ENCODE measurements around the gene IL17RE. TPM values are rescaled to one million over a fixed set of nuclear protein-coding genes. Genes with fewer than 3 reads are reported as not detected.
A peak's percentile ranks its signal among the peaks of the same experiment; 100 is the strongest.

The IL17RE gene
- total RNA-seq, 4 donors from 2014 or later: 3.7 to 8.1 (median 6.7) TPM

- Histone ChIP-seq H3K4me3 (replicated peaks in 1 of 3) (no peak overlapping the region), H3K36me3 (no peaks in the 10 kb centered on the region), H3K27me3 (no peaks in the 10 kb centered on the region), H3K9me3 (no peaks in the 10 kb centered on the region), H3K4me1 (peaks cover 19 to 39% of the 10 kb centered on the region in 2 donors), H3K27ac (peak overlapping the region; percentile 26 to 48 (median 45))
- intact Hi-C loops (cut with DNase I): no loop called here
- peak in 1 of 2 donors; percentile 31 for DNase-seq
- WGBS, 2 donors: 69 to 80% methylated on average over 5 of the region's 5 CpGs
- TF ChIP-seq POLR2A (IDR thresholded peaks at IDR 0.05): no peak
- TF ChIP-seq CTCF (IDR thresholded peaks at IDR 0.05): no peak
These were observed 53.1 kb downstream of the IL17RE start for GRCh38 chr3:9955611-9956352.

GRCh38 chr3:9957214-9957613 is 54.6 kb downstream of the IL17RE start:
- 57 to 62% methylated on average over 5 of the region's 5 CpGs for WGBS, 2 donors
- TF ChIP-seq POLR2A (IDR thresholded peaks at IDR 0.05) (no peak), CTCF (IDR thresholded peaks at IDR 0.05) (no peak)
- no peak overlapping the region for H3K27ac ChIP-seq

GRCh38 chr3:9965200-9965875 is 62.7 kb downstream of the IL17RE start:
- Histone ChIP-seq H3K36me3 (peaks cover 27 to 30% of the 10 kb centered on the region in 2 donors), H3K27ac (no peak overlapping the region), H3K4me1 (no peaks in the 10 kb centered on the region), H3K9me3 (no peaks in the 10 kb centered on the region), H3K4me3 (replicated peaks in 1 of 3) (no peak overlapping the region), H3K27me3 (no peaks in the 10 kb centered on the region)
- no peak for DNase-seq
- 92 to 93% methylated on average over 6 of the region's 6 CpGs for whole genome bisulfite sequencing, 2 donors
- intact Hi-C loops (cut with DNase I): no loop called here
- TF ChIP-seq POLR2A (IDR thresholded peaks at IDR 0.05) (no peak), CTCF (IDR thresholded peaks at IDR 0.05) (no peak)

More at GRCh38 chr3:9957214-9957613, 54.6 kb downstream of the IL17RE start:
- intact Hi-C loops (cut with DNase I): no loop called here
- Histone ChIP-seq H3K4me1 (peaks cover 13 to 29% of the 10 kb centered on the region in 2 donors), H3K9me3 (no peaks in the 10 kb centered on the region), H3K27me3 (no peaks in the 10 kb centered on the region), H3K4me3 (replicated peaks in 1 of 3) (no peak overlapping the region), H3K36me3 (no peaks in the 10 kb centered on the region)
- DNase-seq: no peak

Small RNA genes lying within 50 kb of the gene (small RNA-seq; reads per million reads assigned to genes)
- not detected for gene RNU6-882P

Other genes starting within 250 kb of the IL17RE start
- not detected for gene CPNE9, start 199.0 kb upstream of the IL17RE start, total RNA-seq
- 10 to 100 TPM; 19.4 to 36.6 (median 20.3) TPM for gene BRPF1, start 171.1 kb upstream of the IL17RE start, total RNA-seq
- 10 to 100 TPM; 23.7 to 46.6 (median 30.3) TPM for gene OGG1, start 152.9 kb upstream of the IL17RE start, total RNA-seq
- gene CAMK1, start 132.9 kb upstream of the IL17RE start, total RNA-seq: 10 to 100 TPM; 32.1 to 44.8 (median 35.9) TPM
- gene TADA3, start 110.4 kb upstream of the IL17RE start, total RNA-seq: 10 to 100 TPM; 64.2 to 93.3 (median 83.3) TPM
- gene ARPC4, start 109.8 kb upstream of the IL17RE start, total RNA-seq: 100 to 1,000 TPM; 155 to 232 (median 187) TPM
- gene TTLL3, start 92.6 kb upstream of the IL17RE start, total RNA-seq: 10 to 100 TPM; 39.0 to 64.6 (median 56.9) TPM
- gene RPUSD3, start 58.8 kb upstream of the IL17RE start, total RNA-seq: 10 to 100 TPM; 36.2 to 49.7 (median 37.5) TPM
- gene CIDEC, start 22.6 kb upstream of the IL17RE start, total RNA-seq: 1 to 10 TPM; 2.2 to 9.4 (median 3.0) TPM
- 10 to 100 TPM; 18.9 to 37.5 (median 32.7) TPM for gene JAGN1, start 12.2 kb upstream of the IL17RE start, total RNA-seq
- gene IL17RC, start 14.2 kb downstream of the IL17RE start, total RNA-seq: 10 to 100 TPM; 64.2 to 70.2 (median 68.0) TPM
- 100 to 1,000 TPM in 2 of 4 donors, 10 to 100 TPM in 2; 57.3 to 192 (median 96.7) TPM for gene CRELD1, start 31.0 kb downstream of the IL17RE start, total RNA-seq
- 1 to 10 TPM; 2.8 to 8.5 (median 6.6) TPM for gene PRRT3, start 49.6 kb downstream of the IL17RE start, total RNA-seq
- gene EMC3, start 84.0 kb downstream of the IL17RE start, total RNA-seq: 100 to 1,000 TPM in 2 of 4 donors, 10 to 100 TPM in 2; 53.1 to 160 (median 117) TPM
- 1 to 10 TPM; 2.0 to 7.9 (median 4.4) TPM for gene FANCD2, start 123.6 kb downstream of the IL17RE start, total RNA-seq
- not detected for gene FANCD2OS, start 205.4 kb downstream of the IL17RE start, total RNA-seq
- gene BRK1, start 212.8 kb downstream of the IL17RE start, total RNA-seq: 100 to 1,000 TPM in 2 of 4 donors, 10 to 100 TPM in 2; 80.6 to 158 (median 108) TPM
- 10 to 100 TPM; 55.0 to 60.1 (median 58.5) TPM for gene VHL, start 238.9 kb downstream of the IL17RE start, total RNA-seq